SU-DHL-6 (cell line): ENCODE results near the gene SPO11.

Source experiments
- H2AFZ ChIP-seq: fragments of 200-600 bp; sonication (generic); 2 replicates; pipeline ENCODE4 v1.6.1; 2014; ENCODE audit warnings: low read depth, mild to moderate bottlenecking, moderate library complexity, mixed read lengths, antibody characterized with exemption, low read length; ENCODE audit not compliant: severe bottlenecking
- H3F3A ChIP-seq: fragments of 200-600 bp; shearing (Covaris generic); 2 replicates; pipeline ENCODE4 v1.6.0; 2016; ENCODE audit warnings: antibody characterized with exemption, mild to moderate bottlenecking; ENCODE audit not compliant: insufficient read depth
- H3K27ac ChIP-seq: fragments of 200-600 bp; sonication (generic); 2 replicates; pipeline ENCODE4 v1.5.1; 2016; ENCODE audit warnings: low read depth, mild to moderate bottlenecking, low read length, moderate library complexity, mixed read lengths
- H3K27me3 ChIP-seq: fragments of 200-600 bp; sonication (generic), shearing (Covaris generic); 2 replicates; pipeline ENCODE4 v1.6.0; 2014; ENCODE audit warnings: mild to moderate bottlenecking, low read length
- H3K36me3 ChIP-seq: fragments of 200-600 bp; sonication (generic); 2 replicates; pipeline ENCODE4 v1.6.1; 2014; ENCODE audit warnings: mild to moderate bottlenecking, low read length, mixed read lengths
- H3K4me2 ChIP-seq: fragments of 300-600, 200-600 bp; shearing (Covaris generic), sonication (generic); 2 replicates; pipeline ENCODE4 v1.6.0; 2014; ENCODE audit warnings: low read length, low read depth, mild to moderate bottlenecking; ENCODE audit not compliant: poor library complexity, severe bottlenecking
- H3K4me3 ChIP-seq: fragments of 200-600 bp; sonication (generic); 2 replicates; pipeline ENCODE4 v1.5.1; 2014; ENCODE audit warnings: antibody characterized with exemption, low read length, mild to moderate bottlenecking, mixed read lengths; ENCODE audit not compliant: insufficient read depth, poor library complexity, severe bottlenecking
- H3K79me2 ChIP-seq: fragments of 200-600 bp; sonication (generic); 2 replicates; pipeline ENCODE4 v1.6.1; 2014; ENCODE audit warnings: mild to moderate bottlenecking, low read length, moderate library complexity; ENCODE audit not compliant: insufficient read depth
- H3K9ac ChIP-seq: fragments of 200-600 bp; sonication (generic); 2 replicates; pipeline ENCODE4 v1.7.0; 2014; ENCODE audit warnings: mild to moderate bottlenecking, low read length
- H3K9me2 ChIP-seq: fragments of 200-600 bp; sonication (generic); replicated peaks from 2 replicates; pipeline ENCODE4 v1.6.1; 2014; ENCODE audit warnings: low read length; ENCODE audit not compliant: insufficient read depth
- H3K9me3 ChIP-seq: fragments of 200-600 bp; sonication (generic); 2 replicates; pipeline ENCODE4 v1.6.1; 2014; ENCODE audit warnings: low read length, mixed read lengths; ENCODE audit not compliant: insufficient read depth
- H4K20me1 ChIP-seq: fragments of 200-600 bp; sonication (generic); 2 replicates; pipeline ENCODE4 v1.6.1; 2014; ENCODE audit warnings: low read depth, mild to moderate bottlenecking, antibody characterized with exemption, low read length, moderate library complexity, mixed read lengths
- CTCF ChIP-seq: fragments of 200-600 bp; sonication (generic); IDR thresholded peaks from one replicate; pipeline ENCODE4 v1.5.1; 2017; ENCODE audit warnings: antibody characterized with exemption, mild to moderate bottlenecking, low read length, moderate library complexity; ENCODE audit not compliant: insufficient read depth, poor library complexity, severe bottlenecking
- EZH2phosphoT487 ChIP-seq: fragments of 200-600 bp; sonication (generic), shearing (Covaris generic); conservative IDR thresholded peaks from 2 replicates; pipeline ENCODE4 v1.6.1; 2018; ENCODE audit warnings: mild to moderate bottlenecking, antibody characterized with exemption, low read length, moderate library complexity, mixed read lengths

The SPO11 gene

GRCh38 chr20:57293995-57294394, 35.6 kb upstream of the SPO11 start:
- no peaks in the 10 kb centered on the region for H3F3A ChIP-seq
- H3K27me3 ChIP-seq = no peaks in the 10 kb centered on the region
- no peaks in the 10 kb centered on the region for H3K9me2 ChIP-seq
- H2AFZ ChIP-seq = no peak overlapping the region
- H4K20me1 ChIP-seq = no peaks in the 10 kb centered on the region
- no peaks in the 10 kb centered on the region for H3K79me2 ChIP-seq
- no peak overlapping the region for H3K9ac ChIP-seq
- TF ChIP-seq EZH2phosphoT487 = no peak
- no peak for TF ChIP-seq CTCF
- no peak overlapping the region for H3K4me2 ChIP-seq
- H3K27ac ChIP-seq = no peak overlapping the region
- no peaks in the 10 kb centered on the region for H3K9me3 ChIP-seq
- no peaks in the 10 kb centered on the region for H3K36me3 ChIP-seq
- H3K4me3 ChIP-seq = no peak overlapping the region

- Histone ChIP-seq H2AFZ (no peak overlapping the region), H3K36me3 (no peaks in the 10 kb centered on the region), H3K27ac (no peak overlapping the region), H3K79me2 (no peaks in the 10 kb centered on the region), H3K4me3 (no peak overlapping the region), H3K9me3 (no peaks in the 10 kb centered on the region), H4K20me1 (no peaks in the 10 kb centered on the region), H3K9me2 (no peaks in the 10 kb centered on the region), H3F3A (no peaks in the 10 kb centered on the region), H3K27me3 (no peaks in the 10 kb centered on the region), H3K9ac (no peak overlapping the region), H3K4me2 (no peak overlapping the region)
- no peak for TF ChIP-seq EZH2phosphoT487
- TF ChIP-seq CTCF = no peak
Observed at GRCh38 chr20:57294550-57294949, 35.1 kb upstream of the SPO11 start.

GRCh38 chr20:57298457-57298856, 31.1 kb upstream of the SPO11 start:
- Histone ChIP-seq H3K9me3 (no peaks in the 10 kb centered on the region), H3K4me3 (no peak overlapping the region), H3K79me2 (no peaks in the 10 kb centered on the region), H3K36me3 (no peaks in the 10 kb centered on the region), H3K27ac (no peak overlapping the region), H3F3A (no peaks in the 10 kb centered on the region), H3K4me2 (no peak overlapping the region), H3K27me3 (no peaks in the 10 kb centered on the region), H3K9me2 (no peaks in the 10 kb centered on the region), H2AFZ (no peak overlapping the region), H4K20me1 (no peaks in the 10 kb centered on the region), H3K9ac (no peak overlapping the region)
- TF ChIP-seq CTCF (no peak), EZH2phosphoT487 (no peak)
